ENCODE data around the gene CFAP73.

CFAP73 gene

DNA sequence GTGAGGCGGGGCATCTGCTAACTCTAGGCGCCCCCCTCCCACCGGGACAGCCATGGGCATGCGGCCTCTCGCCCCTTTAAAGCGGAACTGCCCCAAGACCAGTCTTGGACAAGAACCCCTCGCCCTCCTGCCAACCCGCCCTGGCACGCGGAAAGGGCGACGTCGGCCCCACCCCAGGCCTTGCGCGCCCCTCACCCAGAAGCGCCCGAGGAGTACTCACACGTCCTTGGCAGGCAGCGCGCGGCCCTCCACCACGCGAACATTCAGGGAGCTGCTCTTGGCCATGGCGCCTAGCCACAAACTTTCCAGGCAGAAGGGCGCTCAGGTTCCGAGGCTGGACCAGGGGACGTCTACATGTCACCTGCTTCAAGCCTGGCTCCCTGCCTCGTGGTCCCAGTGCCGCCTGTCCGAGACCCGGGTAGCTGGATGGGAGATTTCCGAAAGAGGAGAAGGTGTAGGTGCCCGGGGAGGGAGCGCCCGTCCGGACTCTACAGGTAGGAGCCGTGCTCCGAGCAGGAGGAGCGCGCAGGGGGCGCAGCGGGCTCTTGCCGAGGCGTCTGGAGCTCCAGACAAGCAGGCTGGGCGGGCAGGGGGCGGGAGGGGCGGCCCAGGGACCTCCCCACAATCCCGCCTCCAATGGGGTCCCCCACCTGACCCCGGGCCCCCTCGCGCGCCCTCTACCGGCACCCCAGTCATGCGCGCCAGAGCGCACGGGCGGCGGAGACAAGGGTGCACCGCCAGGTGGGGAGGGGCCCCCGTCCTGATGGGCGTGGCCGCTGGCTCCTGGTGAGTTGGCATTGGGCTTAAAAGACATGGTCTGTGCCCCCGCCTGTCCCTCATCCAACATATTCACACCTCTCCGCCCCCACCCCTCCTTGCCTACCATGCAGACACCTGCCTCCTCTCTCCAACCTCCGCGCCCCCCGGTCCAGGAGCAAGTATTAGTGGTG lies 14.1 kb upstream of the CFAP73 start, which contains the start of gene RASAL1:
Gene RASAL1 (minus strand): TSS at position 584 of the 950 bp plus-strand sequence. CDS start 299 bp downstream, at position 285.
- DNase-seq (ENCODE audit: low read depth): no peak

DNA sequence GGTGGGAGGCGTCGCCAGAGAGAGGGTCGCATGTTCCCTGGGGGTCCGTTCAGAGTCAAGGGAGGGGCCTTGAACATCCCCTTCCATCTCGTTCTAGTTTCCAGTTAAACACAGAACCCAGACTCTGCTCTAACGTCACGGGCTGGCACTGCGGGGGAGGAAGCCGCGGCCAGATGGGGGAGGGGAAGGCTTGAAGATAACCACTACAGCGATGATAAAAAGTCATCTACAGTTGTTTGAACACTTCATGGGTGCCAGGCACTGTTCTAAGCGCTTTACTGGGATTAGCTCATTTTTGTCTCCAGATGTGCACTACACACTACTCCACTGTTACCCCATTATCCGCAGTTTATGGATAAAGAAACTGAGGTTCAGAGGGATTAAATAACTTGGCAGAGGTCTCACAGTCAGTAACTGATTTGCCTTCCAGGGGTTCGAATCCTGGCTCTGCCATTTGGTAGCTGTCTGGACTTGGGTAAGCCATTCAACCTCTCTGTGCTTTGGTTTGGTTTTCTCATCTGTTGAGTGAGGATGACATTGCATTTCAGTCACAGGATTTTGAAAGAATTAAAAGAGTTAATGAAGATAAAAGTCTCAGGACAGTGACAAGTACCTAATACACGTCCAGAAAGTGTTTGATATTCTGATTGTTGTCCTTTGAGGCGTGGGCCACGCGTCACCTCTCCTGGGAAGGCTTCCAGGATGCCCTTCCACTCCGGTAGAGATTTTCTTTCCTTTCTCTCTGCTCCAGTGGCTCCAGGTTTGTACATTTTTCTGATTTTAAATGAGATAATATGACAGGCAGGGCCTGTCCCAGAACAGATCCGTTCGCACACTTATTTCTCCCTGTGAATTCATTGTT lies 13.2 kb upstream of the CFAP73 start:
- H3K4me3 ChIP-seq (ENCODE audit: control insufficient read depth, low read depth, low read length): no peak overlapping the region
- TF ChIP-seq, protein P1, sequence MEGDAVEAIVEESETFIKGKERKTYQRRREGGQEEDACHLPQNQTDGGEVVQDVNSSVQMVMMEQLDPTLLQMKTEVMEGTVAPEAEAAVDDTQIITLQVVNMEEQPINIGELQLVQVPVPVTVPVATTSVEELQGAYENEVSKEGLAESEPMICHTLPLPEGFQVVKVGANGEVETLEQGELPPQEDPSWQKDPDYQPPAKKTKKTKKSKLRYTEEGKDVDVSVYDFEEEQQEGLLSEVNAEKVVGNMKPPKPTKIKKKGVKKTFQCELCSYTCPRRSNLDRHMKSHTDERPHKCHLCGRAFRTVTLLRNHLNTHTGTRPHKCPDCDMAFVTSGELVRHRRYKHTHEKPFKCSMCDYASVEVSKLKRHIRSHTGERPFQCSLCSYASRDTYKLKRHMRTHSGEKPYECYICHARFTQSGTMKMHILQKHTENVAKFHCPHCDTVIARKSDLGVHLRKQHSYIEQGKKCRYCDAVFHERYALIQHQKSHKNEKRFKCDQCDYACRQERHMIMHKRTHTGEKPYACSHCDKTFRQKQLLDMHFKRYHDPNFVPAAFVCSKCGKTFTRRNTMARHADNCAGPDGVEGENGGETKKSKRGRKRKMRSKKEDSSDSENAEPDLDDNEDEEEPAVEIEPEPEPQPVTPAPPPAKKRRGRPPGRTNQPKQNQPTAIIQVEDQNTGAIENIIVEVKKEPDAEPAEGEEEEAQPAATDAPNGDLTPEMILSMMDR (IDR thresholded peaks at IDR 0.05; ENCODE audit: control insufficient read depth, insufficient read depth, low read depth, low read length, missing control alignments): no peak
- DNase-seq (ENCODE audit: low read depth): no peak

More for the DNA sequence above, 14.1 kb upstream of the CFAP73 start, which contains the start of gene RASAL1:
- TF ChIP-seq, protein P1 (IDR thresholded peaks at IDR 0.05; ENCODE audit: control insufficient read depth, insufficient read depth, low read depth, low read length, missing control alignments): peak; percentile 2
- no peak within 1 kb of the TSS for H3K4me3 ChIP-seq (ENCODE audit: control insufficient read depth, low read depth, low read length)

DNA sequence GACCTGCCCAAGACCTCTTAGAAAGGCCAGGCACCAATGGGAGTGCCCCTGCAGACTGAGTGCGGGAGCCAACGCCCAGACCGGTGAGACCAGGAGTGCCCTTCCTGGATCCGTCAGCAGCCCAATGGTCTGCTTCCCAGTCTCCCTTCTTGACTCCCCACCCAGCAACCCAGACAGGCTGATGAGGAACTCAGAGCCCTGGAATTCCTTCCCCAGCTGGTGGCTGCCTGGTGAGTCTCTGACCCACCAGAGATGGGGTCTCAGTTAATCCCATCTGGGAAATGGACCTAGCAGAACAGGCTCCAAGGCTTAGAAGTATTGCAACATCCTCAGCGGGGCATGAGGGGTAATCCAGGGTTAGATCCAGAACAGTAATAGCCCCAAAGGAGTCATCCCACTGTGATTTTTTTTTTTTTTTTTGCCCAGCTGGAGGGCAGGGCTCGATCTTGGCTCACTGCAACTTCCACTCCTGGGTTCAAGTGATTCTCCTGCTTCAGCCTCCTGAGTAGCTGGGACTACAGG lies 12.5 kb upstream of the CFAP73 start:
- no peak for DNase-seq (ENCODE audit: low read depth)
- no peak overlapping the region for H3K4me3 ChIP-seq (ENCODE audit: control insufficient read depth, low read depth, low read length)
- TF ChIP-seq, protein P1 (IDR thresholded peaks at IDR 0.05; ENCODE audit: control insufficient read depth, insufficient read depth, low read depth, low read length, missing control alignments): no peak

DNA sequence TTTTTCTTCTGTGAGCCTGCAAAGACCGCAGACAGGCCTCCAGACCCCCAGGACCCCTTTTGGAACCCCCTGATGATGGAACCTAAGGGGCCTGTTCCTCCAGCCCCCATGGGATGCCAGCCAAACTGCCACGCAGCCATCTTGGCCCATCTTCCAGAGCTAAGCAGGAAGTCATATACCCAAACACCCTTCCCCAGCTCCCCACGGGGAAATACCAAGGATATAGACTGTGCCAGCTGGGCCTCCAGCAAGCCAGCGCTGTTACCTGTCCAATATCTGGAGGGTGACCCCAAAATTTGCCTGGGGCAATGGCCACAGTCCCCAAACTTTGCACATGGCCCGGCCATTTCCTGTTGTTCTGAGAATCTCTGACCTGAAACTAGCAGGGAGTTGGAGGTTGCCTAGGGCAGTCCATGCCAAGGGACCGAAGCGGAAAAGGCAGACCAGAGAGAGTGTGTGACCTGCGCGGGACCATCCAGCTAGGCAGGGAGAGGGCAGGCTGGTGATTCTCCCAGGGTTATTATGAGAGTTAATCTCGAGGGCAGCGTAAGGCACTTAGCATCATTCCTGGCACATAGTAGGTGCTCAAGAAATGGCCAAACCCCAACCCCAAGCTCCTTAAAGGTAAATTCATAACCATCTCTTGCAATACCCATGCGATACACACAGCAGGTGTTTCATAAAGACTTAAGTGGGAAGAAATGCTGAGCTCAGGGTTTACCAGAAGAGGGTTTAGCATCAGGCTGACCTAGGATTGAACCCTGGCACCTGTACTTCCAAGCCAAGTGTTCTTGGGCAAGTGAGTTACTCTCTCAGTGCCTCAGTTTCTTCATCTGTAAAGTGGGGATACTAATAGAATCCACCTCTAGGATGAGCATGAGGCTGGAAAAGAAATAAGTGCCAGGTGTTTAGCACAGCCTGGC lies 11.4 kb upstream of the CFAP73 start:
- no peak for DNase-seq (ENCODE audit: low read depth)
- H3K4me3 ChIP-seq (ENCODE audit: control insufficient read depth, low read depth, low read length): no peak overlapping the region
- TF ChIP-seq, protein P1 (IDR thresholded peaks at IDR 0.05; ENCODE audit: control insufficient read depth, insufficient read depth, low read depth, low read length, missing control alignments): no peak

DNA sequence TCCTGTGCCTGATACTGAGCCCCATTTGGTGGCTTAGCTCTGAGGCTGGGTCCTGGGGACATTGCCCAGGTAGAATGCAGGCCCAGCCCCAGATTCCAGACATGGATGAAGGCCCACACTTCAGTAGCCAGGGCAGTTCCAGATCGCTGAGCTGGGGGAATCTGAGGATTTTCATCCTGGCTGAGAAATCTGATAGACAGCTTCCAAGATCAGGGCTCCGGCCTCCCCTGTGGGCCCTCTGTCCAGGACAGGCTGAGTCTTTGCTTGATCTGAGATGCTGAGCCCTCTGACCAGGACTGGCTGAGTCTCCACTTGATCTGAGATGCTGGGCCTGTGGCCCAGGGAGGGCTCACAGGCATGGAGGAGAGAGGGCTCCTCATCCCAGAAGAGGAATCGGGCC lies 10.7 kb upstream of the CFAP73 start:
- H3K4me3 ChIP-seq (ENCODE audit: control insufficient read depth, low read depth, low read length): no peak overlapping the region
- no peak for DNase-seq (ENCODE audit: low read depth)
- TF ChIP-seq, protein P1 (IDR thresholded peaks at IDR 0.05; ENCODE audit: control insufficient read depth, insufficient read depth, low read depth, low read length, missing control alignments): no peak

All from AG09309 (cell line).